Measurements from ENCODE around the gene KRT20. TPM values are rescaled to one million over a fixed set of nuclear protein-coding genes. Genes with fewer than 3 reads are reported as not detected.

Gene KRT20
- total and polyA plus RNA-seq, 2 of the 8 experiments (the other 6 are each of a cell fraction or from before 2014, with no cell fraction given) = not detected

DNA sequence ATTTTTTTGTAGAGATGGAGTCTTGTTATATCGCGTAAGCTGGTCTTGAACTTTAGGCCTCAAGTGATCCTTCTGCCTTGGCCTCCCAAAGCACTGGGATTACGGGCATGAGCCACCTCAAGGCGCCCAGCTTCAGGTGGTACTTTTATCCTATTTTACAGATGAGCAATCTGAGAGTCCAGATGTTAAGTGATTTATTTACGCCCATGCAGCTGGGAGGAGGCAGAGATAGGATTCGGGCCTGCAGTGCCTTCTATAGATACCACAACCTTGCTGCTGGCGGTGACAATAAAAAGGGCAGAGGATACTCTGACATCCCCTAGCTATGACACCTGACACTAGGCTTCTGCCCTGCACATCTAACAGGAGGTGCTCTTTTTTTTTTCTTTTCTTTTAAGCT lies 13.7 kb downstream of the KRT20 start:
- H3K79me2 ChIP-seq (ENCODE audit: control insufficient read depth in 1 of 2, insufficient read depth in 2 of 2, low read length in 2 of 2) = no peaks in the 10 kb centered on the region
- H3K9ac ChIP-seq (replicated peaks in 1 of 4; ENCODE audit: extremely low read depth in 1 of 4, low read depth in 3 of 4, low read length in 3 of 4) = no peak overlapping the region
- no peak overlapping the region for H2BK20ac ChIP-seq (ENCODE audit: low read length)
- H3K79me1 ChIP-seq (ENCODE audit: low read depth, low read length) = no peaks in the 10 kb centered on the region
- H4K20me1 ChIP-seq (replicated peaks in 1 of 2; ENCODE audit: control insufficient read depth in 1 of 2, insufficient read depth in 2 of 2, low read length in 2 of 2) = no peaks in the 10 kb centered on the region
- H3K9me3 ChIP-seq (ENCODE audit: insufficient read depth in 2 of 2, low read depth in 1 of 2, low read length in 1 of 2) = no peaks in the 10 kb centered on the region
- no peak for FAIRE-seq
- peaks cover 0 to 4% (median 0%) of the 10 kb centered on the region in 4 experiments; a peak in 3 of 7 replicates for H3K4me1 ChIP-seq (replicated peaks in 1 of 4; ENCODE audit: control insufficient read depth in 3 of 4, insufficient read depth in 4 of 4, low read length in 3 of 4)
- H3K36me3 ChIP-seq (ENCODE audit: control insufficient read depth in 2 of 4, insufficient read depth in 4 of 4, low read length in 3 of 4) = no peaks in the 10 kb centered on the region
- H4K91ac ChIP-seq (replicated peaks; ENCODE audit: insufficient read length, low read length) = no peak overlapping the region
- H3K4me2 ChIP-seq (ENCODE audit: insufficient read depth in 1 of 2, low read depth in 2 of 2, low read length in 2 of 2) = no peak overlapping the region
- H3K56ac ChIP-seq (replicated peaks; ENCODE audit: insufficient read length, low read depth, low read length) = no peak overlapping the region
- WGBS, 2 experiments (ENCODE audit: extremely low coverage in 1 of 2, insufficient coverage in 1 of 2, insufficient read length in 1 of 2, insufficient replicate concordance in 2 of 2, low coverage in 1 of 2, low lambda C conversion rate in 2 of 2, missing lambda C conversion rate in 1 of 2) = 89% methylated on average over 7 of the region's 7 CpGs; no CpG with 5 or more reads in 1 of the 2 experiments
- no peak overlapping the region for H3K18ac ChIP-seq (ENCODE audit: extremely low read depth, low read length)
- H3K23ac ChIP-seq (ENCODE audit: insufficient read length) = no peak overlapping the region
- no peak overlapping the region for H2BK12ac ChIP-seq (ENCODE audit: low read depth, low read length)
- H3K14ac ChIP-seq (ENCODE audit: insufficient read length) = no peak overlapping the region
- H2BK120ac ChIP-seq (replicated peaks; ENCODE audit: low read depth, low read length) = no peak overlapping the region
- H2AK5ac ChIP-seq (ENCODE audit: low read depth, low read length) = no peak overlapping the region
- H2BK15ac ChIP-seq (ENCODE audit: low read length) = no peak overlapping the region
- TF ChIP-seq RXRA (IDR thresholded peaks at IDR 0.05; ENCODE audit: insufficient read depth, low read depth, low read length) (no peak), POLR2AphosphoS5 (IDR thresholded peaks at IDR 0.05; ENCODE audit: low read depth, low read length) (no peak), JUND (IDR thresholded peaks at IDR 0.05; ENCODE audit: low read length) (no peak), HDAC2 (IDR thresholded peaks at IDR 0.05; ENCODE audit: borderline replicate concordance in 1 of 2, low read depth in 2 of 2, low read length in 2 of 2) (no peak), CHD1 (IDR thresholded peaks at IDR 0.05; ENCODE audit: low read depth, low read length) (no peak), CHD2 (IDR thresholded peaks at IDR 0.05; ENCODE audit: low read length) (no peak), TAF1 (IDR thresholded peaks at IDR 0.05; ENCODE audit: low read depth, low read length) (no peak), CEBPB (IDR thresholded peaks at IDR 0.05; ENCODE audit: low read depth, low read length) (no peak), KDM4A (IDR thresholded peaks at IDR 0.05; ENCODE audit: low read depth, low read length, severe bottlenecking) (no peak)
- H4K5ac ChIP-seq (ENCODE audit: insufficient read length, low read depth, low read length) = no peak overlapping the region
- ChIA-PET POLR2A (ENCODE audit: partially characterized antibody) (no interaction called here), CTCF (ENCODE audit: partially characterized antibody) (interaction anchor here (0.6 to 1.7 kb wide), 10 partner anchors 10 to 792 kb away, joined by 3 to 8 read pairs (median 3); no protein-coding TSS in a partner anchor)
- no peak overlapping the region for H4K8ac ChIP-seq (ENCODE audit: extremely low read depth, insufficient read depth, low read length)
- no peaks in the 10 kb centered on the region for H3K23me2 ChIP-seq (ENCODE audit: low read depth, low read length)
- H3K27ac ChIP-seq (ENCODE audit: low read depth, low read length) = no peak overlapping the region
- H2AFZ ChIP-seq (ENCODE audit: low read length) = no peak overlapping the region
- DNase-seq (ENCODE audit: low read depth in 1 of 2, low spot score in 2 of 2) = no peak
- H3K4me3 ChIP-seq (ENCODE audit: extremely low read depth in 1 of 4, insufficient read depth in 2 of 4, low read depth in 3 of 4, low read length in 4 of 4) = no peak overlapping the region
- no peaks in the 10 kb centered on the region for H3K27me3 ChIP-seq (replicated peaks in 1 of 4; ENCODE audit: control insufficient read depth in 3 of 4, extremely low read depth in 1 of 4, insufficient read depth in 3 of 4, low read length in 3 of 4)
- no peak overlapping the region for H2BK5ac ChIP-seq (ENCODE audit: low read depth, low read length)
- H3K4ac ChIP-seq (replicated peaks; ENCODE audit: insufficient read length, low read depth, low read length) = no peak overlapping the region
